ENCODE measurements around the gene ARID1B.

Gene ARID1B

DNA sequence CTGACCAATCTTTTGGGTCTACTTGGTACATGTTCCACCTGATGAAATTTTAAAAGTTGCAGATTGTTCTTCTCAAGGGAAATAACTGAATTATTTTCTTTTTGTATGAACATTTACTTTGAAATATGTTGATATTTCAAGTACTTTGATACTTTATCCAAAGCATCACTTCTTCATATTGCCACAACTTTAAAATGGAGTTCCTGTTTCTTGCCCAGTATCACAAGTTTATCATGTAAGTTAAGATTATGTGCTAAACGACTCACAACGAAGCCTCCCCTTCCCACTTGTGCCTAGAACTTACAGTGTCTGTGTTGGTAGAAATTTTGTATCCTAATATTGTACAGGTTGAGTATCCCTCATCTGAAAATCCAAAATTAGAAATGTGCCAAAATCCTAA, 108.4 kb downstream of the ARID1B start:
- Histone ChIP-seq H3K27me3 (no peaks in the 10 kb centered on the region), H3K27ac (no peak overlapping the region), H3K4me1 (peaks cover 0 to 69% (median 31%) of the 10 kb centered on the region in 4 donors)

DNA sequence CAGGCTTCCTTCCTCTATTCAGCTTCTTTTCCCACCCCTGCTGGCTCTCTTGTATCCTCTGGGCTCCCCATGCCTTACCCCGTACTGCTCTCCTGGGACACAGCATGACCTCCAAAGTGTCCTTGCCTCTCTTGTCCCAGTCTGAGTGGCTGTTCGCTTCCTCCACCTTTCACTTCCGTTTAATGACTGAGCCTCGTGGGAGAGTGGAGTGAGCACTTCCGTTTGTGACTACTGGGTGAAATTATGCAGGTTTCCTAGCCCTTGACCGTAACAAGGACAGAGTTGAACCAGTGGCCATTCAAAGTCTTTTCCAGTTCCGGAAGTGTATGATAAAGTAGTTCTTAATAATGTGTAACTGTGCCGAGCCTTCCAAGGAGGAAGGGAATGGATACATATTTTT, 109.2 kb downstream of the ARID1B start:
- Histone ChIP-seq H3K9me3 (no peaks in the 10 kb centered on the region), H3K27ac (no peak overlapping the region), H3K36me3 (no peaks in the 10 kb centered on the region), H3K4me3 (no peak overlapping the region), H3K4me1 (peaks cover 0 to 76% (median 33%) of the 10 kb centered on the region in 4 donors), H3K27me3 (no peaks in the 10 kb centered on the region)
- TF ChIP-seq, protein P1, sequence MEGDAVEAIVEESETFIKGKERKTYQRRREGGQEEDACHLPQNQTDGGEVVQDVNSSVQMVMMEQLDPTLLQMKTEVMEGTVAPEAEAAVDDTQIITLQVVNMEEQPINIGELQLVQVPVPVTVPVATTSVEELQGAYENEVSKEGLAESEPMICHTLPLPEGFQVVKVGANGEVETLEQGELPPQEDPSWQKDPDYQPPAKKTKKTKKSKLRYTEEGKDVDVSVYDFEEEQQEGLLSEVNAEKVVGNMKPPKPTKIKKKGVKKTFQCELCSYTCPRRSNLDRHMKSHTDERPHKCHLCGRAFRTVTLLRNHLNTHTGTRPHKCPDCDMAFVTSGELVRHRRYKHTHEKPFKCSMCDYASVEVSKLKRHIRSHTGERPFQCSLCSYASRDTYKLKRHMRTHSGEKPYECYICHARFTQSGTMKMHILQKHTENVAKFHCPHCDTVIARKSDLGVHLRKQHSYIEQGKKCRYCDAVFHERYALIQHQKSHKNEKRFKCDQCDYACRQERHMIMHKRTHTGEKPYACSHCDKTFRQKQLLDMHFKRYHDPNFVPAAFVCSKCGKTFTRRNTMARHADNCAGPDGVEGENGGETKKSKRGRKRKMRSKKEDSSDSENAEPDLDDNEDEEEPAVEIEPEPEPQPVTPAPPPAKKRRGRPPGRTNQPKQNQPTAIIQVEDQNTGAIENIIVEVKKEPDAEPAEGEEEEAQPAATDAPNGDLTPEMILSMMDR (IDR thresholded peaks at IDR 0.05), result no peak
- DNase-seq, result no peak
- intact Hi-C loops (cut with DNase I; ENCODE audit: low total_unique reads), result no loop called here

More for the DNA sequence above, 108.4 kb downstream of the ARID1B start:
- Histone ChIP-seq H3K36me3 (no peaks in the 10 kb centered on the region), H3K4me3 (no peak overlapping the region), H3K9me3 (no peaks in the 10 kb centered on the region)
- TF ChIP-seq, protein P1 (IDR thresholded peaks at IDR 0.05), result no peak
- intact Hi-C loops (cut with DNase I; ENCODE audit: low total_unique reads), result no loop called here
- no peak for DNase-seq

DNA sequence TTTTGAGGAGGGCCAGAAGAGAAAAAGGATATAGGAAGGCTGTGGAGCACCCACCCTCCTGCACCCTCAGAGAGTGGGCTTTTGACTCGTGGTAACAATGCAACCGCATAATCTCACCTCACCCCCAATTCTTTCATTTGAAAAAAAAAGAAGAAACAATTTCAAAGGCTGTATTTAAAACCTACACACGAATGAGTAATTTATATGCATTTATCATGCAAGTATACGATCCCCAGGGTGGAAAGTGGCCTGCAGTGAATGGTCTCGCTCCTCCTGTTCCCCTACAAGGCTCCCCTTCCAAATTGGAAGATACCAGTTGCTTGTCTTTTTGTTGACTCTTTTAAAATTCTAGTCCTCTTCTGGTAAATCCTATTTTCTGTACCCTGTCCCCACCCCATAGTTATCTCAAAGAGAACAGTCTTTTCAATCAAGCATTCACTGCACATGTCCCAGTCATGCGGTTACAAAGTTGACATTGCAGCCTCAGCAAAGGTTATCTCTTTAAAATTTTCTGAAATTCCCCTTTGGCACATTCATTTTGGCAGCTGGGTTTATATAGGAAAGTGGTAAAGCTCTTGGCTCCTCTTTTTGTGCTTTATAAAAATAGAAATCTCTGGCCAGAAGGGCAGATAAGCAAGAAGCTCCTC, 110.6 kb downstream of the ARID1B start:
- H3K27ac ChIP-seq, result no peak overlapping the region
- no peaks in the 10 kb centered on the region for H3K9me3 ChIP-seq
- intact Hi-C loops (cut with DNase I; ENCODE audit: low total_unique reads), result no loop called here
- H3K4me3 ChIP-seq, result no peak overlapping the region
- DNase-seq, result no peak
- H3K4me1 ChIP-seq, result peaks cover 0 to 65% (median 29%) of the 10 kb centered on the region in 4 donors
- H3K27me3 ChIP-seq, result no peaks in the 10 kb centered on the region
- no peaks in the 10 kb centered on the region for H3K36me3 ChIP-seq
- TF ChIP-seq, protein P1 (IDR thresholded peaks at IDR 0.05), result no peak

DNA sequence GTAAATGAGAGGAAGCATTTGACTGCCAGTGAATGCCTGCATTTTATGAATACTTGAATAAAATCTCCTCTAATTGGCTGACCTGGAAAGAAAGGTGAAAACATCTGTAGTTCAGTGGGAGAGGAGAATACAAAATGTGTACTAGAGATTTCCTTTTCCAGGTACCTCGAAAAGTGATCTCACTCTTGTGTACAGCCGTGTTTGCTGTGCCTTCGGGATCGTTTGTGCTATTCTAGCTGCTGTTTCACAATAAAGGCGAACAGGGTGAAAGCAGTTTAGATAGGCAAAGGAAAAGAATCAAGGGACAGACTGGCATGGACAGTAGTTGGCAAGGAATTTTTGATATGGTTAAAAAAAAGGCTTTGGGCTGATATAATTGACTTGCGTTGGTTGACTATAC, 112.3 kb downstream of the ARID1B start:
- Histone ChIP-seq H3K9me3 (no peaks in the 10 kb centered on the region), H3K4me3 (no peak overlapping the region), H3K27me3 (no peaks in the 10 kb centered on the region), H3K36me3 (no peaks in the 10 kb centered on the region), H3K27ac (no peak overlapping the region), H3K4me1 (peaks cover 0 to 52% (median 23%) of the 10 kb centered on the region in 4 donors)
- TF ChIP-seq, protein P1 (IDR thresholded peaks at IDR 0.05), result no peak
- no peak for DNase-seq
- intact Hi-C loops (cut with DNase I; ENCODE audit: low total_unique reads), result no loop called here

DNA sequence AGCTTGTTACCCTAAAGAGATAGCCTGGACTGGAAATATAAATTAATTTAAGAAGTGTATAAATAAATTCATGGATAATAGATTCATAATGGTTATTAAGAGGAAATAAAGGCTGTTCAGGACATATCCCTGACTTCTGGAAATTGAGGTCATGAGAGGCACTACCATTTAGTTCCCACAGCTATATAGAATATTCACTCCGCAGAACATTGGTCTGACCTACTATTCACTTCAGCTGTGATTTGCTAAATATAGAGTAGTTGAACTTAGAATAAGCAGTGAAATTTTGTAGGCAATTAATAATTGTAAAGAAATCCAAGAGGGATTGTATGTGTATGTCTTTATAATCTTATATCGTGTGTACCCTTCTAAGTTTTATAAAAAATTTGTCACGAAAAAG, 112.8 kb downstream of the ARID1B start:
- Histone ChIP-seq H3K27me3 (no peaks in the 10 kb centered on the region), H3K9me3 (no peaks in the 10 kb centered on the region), H3K36me3 (no peaks in the 10 kb centered on the region), H3K27ac (no peak overlapping the region), H3K4me1 (peaks cover 0 to 50% (median 22%) of the 10 kb centered on the region in 4 donors), H3K4me3 (no peak overlapping the region)
- intact Hi-C loops (cut with DNase I; ENCODE audit: low total_unique reads), result no loop called here
- TF ChIP-seq, protein P1 (IDR thresholded peaks at IDR 0.05), result no peak
- DNase-seq, result no peak
